BLaER1 treated with 17β-estradiol and CSF1 and Interleukin-3, amounts not matched to agents 10 nM and 100 nM (cell line): ENCODE data around the gene DIP2C.
A peak's percentile ranks its signal among the peaks of the same experiment; 100 is the strongest.
"Not testable (repeated sequence)": the region's sequence is repeated elsewhere in the genome, so short reads cannot be mapped to it uniquely, and the experiment has no call there.

Experiments
- H3K27ac ChIP-seq, 11 experiments: shearing (Covaris generic); formaldehyde crosslinking; 2 replicates each; pipeline ENCODE4 v1.8.1; 2022
- H3K27me3 ChIP-seq, 11 experiments: shearing (Covaris generic); formaldehyde crosslinking; 2 replicates each; pipeline ENCODE4 v1.8.1; 2022
- H3K36me3 ChIP-seq, 11 experiments: shearing (Covaris generic); formaldehyde crosslinking; 2 replicates each; pipeline ENCODE4 v1.8.1; 2022
- H3K4me1 ChIP-seq, 10 experiments: shearing (Covaris generic); formaldehyde crosslinking; 2 replicates each; pipeline ENCODE4 v1.8.1; 2022
- H3K4me2 ChIP-seq, 11 experiments: shearing (Covaris generic); formaldehyde crosslinking; 2 replicates each; pipeline ENCODE4 v1.8.1; 2022
- H3K4me3 ChIP-seq, 10 experiments: shearing (Covaris generic); formaldehyde crosslinking; 2 replicates each; pipeline ENCODE4 v1.8.1; 2022
- H3K9ac ChIP-seq, 11 experiments: shearing (Covaris generic); formaldehyde crosslinking; 2 replicates each; pipeline ENCODE4 v1.8.1; 2022
- H3K9me3 ChIP-seq, 11 experiments: shearing (Covaris generic); formaldehyde crosslinking; replicated peaks in 1 of 11; 2 replicates each; pipeline ENCODE4 v1.8.1; 2022
- H4K20me1 ChIP-seq, 11 experiments: shearing (Covaris generic); formaldehyde crosslinking; 2 replicates each; pipeline ENCODE4 v1.8.1; 2022
- Cebpa-rat ChIP-seq, 11 experiments: shearing (Covaris generic); IDR thresholded peaks; 2 replicates each; pipeline ENCODE4 v1.8.1; 2022

The DIP2C gene

DNA sequence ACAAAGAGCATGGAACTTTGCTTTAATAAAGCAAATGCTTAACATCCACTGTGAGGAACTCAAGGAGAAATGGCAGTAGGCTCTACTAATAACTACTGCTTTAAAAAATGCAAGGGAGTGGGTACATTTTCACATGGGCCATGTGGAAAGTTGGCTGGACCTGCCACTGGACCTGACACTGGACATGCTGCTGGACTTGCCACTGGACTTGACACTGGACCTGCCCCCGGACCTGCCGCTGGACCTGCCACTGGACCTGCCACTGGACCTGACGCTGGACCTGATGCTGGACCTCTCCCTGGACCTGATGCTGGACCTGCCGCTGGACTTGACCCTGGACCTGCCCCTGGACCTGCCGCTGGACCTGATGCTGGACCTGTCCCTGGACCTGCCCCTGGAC is 32.6 kb downstream of the DIP2C start:
- peaks cover 12 to 94% (median 51%) of the 10 kb centered on the region in 11 experiments; a peak in 19 of 22 replicates for H4K20me1 ChIP-seq
- no peaks in the 10 kb centered on the region for H3K9me3 ChIP-seq
- peaks cover 0 to 31% (median 0%) of the 10 kb centered on the region in 11 experiments; a peak in 8 of 22 replicates for H3K27me3 ChIP-seq
- H3K4me1 ChIP-seq: peaks cover 13 to 44% (median 32%) of the 10 kb centered on the region in 10 experiments
- no peak for TF ChIP-seq Cebpa-rat (IDR thresholded peaks at IDR 0.05)
- no peaks in the 10 kb centered on the region for H3K36me3 ChIP-seq
- no peak overlapping the region for H3K4me3 ChIP-seq
- no peak overlapping the region for H3K9ac ChIP-seq
- no peak overlapping the region for H3K4me2 ChIP-seq
- H3K27ac ChIP-seq: no peak overlapping the region

DNA sequence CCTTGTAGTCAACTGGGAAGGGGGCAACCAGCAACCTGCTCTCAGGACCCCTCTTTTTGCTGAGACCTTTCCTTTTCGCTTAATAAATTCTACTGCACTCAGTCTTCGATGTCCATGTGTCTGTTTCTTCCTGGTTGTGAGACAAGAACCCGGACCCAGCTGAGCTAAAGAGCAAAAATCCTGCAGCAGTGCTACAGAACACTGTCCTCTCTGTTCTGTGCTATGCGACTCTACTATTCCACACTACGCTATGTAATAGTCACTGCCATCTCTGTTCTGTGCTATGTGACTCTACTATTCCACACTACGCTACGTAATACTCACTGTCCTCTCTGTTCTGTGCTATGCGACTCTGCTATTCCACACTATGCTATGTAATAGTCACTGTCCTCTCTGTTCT is 34.3 kb downstream of the DIP2C start:
- Histone ChIP-seq H3K9me3 (no peaks in the 10 kb centered on the region), H3K27me3 (peaks cover 0 to 14% (median 0%) of the 10 kb centered on the region in 11 experiments; a peak in 4 of 22 replicates), H3K4me1 (peaks cover 12 to 44% (median 26%) of the 10 kb centered on the region in 10 experiments), H3K27ac (no peak overlapping the region), H3K9ac (no peak overlapping the region), H3K4me2 (0 out of 22 replicates have a peak overlapping the region, but pooled peaks of 2 of the 11 experiments have one; percentile 3 to 21), H3K36me3 (no peaks in the 10 kb centered on the region), H3K4me3 (no peak overlapping the region), H4K20me1 (peaks cover 0 to 94% (median 34%) of the 10 kb centered on the region in 11 experiments; a peak in 16 of 22 replicates)
- no peak for TF ChIP-seq Cebpa-rat (IDR thresholded peaks at IDR 0.05)

DNA sequence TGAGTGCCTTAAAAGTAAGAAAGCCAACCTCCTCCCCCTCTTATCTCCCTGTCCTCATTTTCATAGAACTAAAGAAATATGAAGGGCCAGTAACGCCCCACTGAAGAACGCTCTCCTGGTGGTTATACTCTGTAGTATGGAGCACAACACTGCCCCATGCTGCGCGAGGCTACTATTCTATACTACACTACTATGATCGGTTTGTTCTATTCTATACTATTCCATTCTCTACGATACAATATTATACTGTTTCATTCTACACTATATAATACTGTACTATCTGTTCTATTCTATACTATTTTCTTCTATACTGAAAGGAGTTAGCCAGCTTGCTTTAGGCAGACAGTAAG is 34.8 kb downstream of the DIP2C start:
- H3K4me2 ChIP-seq: 0 out of 22 replicates have a peak overlapping the region, but pooled peaks of 1 of the 11 experiments have one; percentile 3
- no peak overlapping the region for H3K9ac ChIP-seq
- peaks cover 0 to 94% (median 31%) of the 10 kb centered on the region in 11 experiments; a peak in 16 of 22 replicates for H4K20me1 ChIP-seq
- H3K4me1 ChIP-seq: peaks cover 8 to 41% (median 23%) of the 10 kb centered on the region in 10 experiments
- H3K4me3 ChIP-seq: no peak overlapping the region
- no peaks in the 10 kb centered on the region for H3K9me3 ChIP-seq
- H3K36me3 ChIP-seq: no peaks in the 10 kb centered on the region
- no peak for TF ChIP-seq Cebpa-rat (IDR thresholded peaks at IDR 0.05)
- H3K27ac ChIP-seq: no peak overlapping the region
- H3K27me3 ChIP-seq: peaks cover 0 to 10% (median 0%) of the 10 kb centered on the region in 11 experiments; a peak in 1 of 22 replicates

DNA sequence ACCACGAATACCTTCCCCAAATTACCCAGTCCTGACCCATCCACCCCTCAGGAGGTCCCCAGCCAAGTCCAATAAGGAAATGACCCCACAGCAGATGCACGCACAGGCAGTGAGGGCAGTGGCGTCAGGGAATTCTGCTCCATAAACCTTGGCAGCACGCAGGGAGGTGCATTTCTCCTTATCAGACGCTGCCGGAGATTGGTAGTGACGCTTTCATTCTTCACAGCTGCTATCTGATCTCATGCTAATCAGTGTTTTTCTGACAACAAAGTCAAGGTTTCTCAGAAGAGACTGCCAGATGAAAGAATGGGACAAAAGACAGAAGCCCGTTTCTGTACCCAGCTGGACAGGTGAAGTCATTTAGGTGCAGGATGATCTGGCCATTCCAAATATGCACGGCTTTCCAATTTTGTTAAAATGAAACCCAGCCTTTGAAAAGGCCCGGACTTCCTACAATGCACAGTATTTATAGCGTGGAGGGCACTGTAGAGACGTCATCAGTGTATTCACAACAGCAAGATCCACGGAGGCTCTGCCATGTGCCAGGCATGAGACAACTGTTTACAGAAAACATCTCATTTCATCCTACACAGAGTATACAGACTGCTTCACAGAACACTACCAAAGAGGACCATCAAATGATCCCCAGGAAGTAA is 35.3 kb downstream of the DIP2C start:
- Histone ChIP-seq H3K27ac (no peak overlapping the region), H3K4me3 (no peak overlapping the region), H3K9me3 (no peaks in the 10 kb centered on the region; a peak in 1 of 22 replicates), H3K4me1 (peaks cover 3 to 36% (median 18%) of the 10 kb centered on the region in 10 experiments; a peak in 19 of 20 replicates), H3K9ac (no peak overlapping the region), H3K36me3 (no peaks in the 10 kb centered on the region), H3K27me3 (peaks cover 0 to 7% (median 0%) of the 10 kb centered on the region in 11 experiments; a peak in 1 of 22 replicates), H3K4me2 (no peak overlapping the region), H4K20me1 (peaks cover 0 to 89% (median 26%) of the 10 kb centered on the region in 11 experiments; a peak in 15 of 22 replicates)
- TF ChIP-seq Cebpa-rat (IDR thresholded peaks at IDR 0.05): no peak

DNA sequence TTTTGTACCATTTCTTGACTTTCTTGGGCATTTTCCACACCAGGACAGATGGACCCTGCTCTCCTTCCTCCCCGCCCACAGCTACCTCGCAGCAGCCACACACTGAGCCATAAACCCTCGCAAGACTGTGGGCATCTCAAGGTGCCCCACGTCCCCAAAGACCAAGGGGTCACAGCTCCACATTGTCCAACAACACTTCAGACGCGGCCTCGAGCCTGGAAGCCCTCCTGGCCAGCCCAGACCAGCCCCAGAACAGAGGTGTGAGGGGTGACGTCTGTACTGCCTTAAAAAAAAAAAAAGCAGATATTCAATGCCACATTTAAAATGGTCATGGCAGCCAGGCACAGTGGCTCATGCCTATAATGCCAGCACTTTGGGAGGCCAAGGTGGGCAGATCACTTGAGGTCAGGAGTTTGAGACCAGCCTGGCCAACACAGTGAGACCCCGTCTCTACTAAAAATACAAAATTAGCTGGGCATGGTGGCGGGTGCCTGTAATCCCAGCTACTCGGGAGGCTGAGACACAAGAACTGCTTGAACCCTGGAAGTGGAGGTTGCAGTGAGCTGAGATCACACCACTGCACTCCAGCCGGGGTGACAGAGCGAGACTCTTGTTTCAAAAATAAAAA is 36.5 kb downstream of the DIP2C start:
- Histone ChIP-seq H3K4me1 (peaks cover 0 to 30% (median 13%) of the 10 kb centered on the region in 10 experiments; a peak in 13 of 20 replicates), H4K20me1 (peaks cover 0 to 82% (median 14%) of the 10 kb centered on the region in 11 experiments; a peak in 13 of 22 replicates)
- H3K9me3 ChIP-seq, H3K4me2 ChIP-seq, H3K27ac ChIP-seq, H3K36me3 ChIP-seq, H3K4me3 ChIP-seq, H3K27me3 ChIP-seq, H3K9ac ChIP-seq: not testable (repeated sequence)

DNA sequence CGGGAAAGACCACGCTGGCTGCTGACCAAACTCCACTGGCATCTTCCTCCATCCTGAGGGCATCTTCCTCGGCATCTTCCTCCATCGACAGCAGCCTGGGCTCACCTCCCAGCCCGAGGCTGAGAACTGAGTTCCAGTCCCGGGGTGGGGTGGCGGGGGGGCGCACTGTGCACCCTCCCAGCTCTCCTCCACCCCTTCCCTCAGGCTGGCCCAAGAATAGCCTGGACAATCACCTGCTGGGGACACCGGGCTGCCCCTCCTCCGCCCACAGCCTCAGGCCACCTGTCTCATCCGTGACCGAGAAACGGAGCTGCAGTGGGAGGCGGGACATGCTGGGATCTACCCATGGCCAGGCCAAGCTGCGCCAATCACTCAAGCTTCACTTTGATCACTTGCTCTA is 37.2 kb downstream of the DIP2C start:
- Histone ChIP-seq H3K4me2 (no peak overlapping the region; a peak in 1 of 22 replicates), H3K27me3 (peaks cover 0 to 7% (median 0%) of the 10 kb centered on the region in 11 experiments; a peak in 1 of 22 replicates), H3K9me3 (no peaks in the 10 kb centered on the region; a peak in 1 of 22 replicates), H3K27ac (no peak overlapping the region), H3K9ac (no peak overlapping the region), H3K36me3 (no peaks in the 10 kb centered on the region), H3K4me1 (peaks cover 0 to 30% (median 13%) of the 10 kb centered on the region in 10 experiments; a peak in 13 of 20 replicates), H4K20me1 (peaks cover 0 to 84% (median 14%) of the 10 kb centered on the region in 11 experiments; a peak in 12 of 22 replicates), H3K4me3 (no peak overlapping the region)
- TF ChIP-seq Cebpa-rat (IDR thresholded peaks at IDR 0.05): no peak

DNA sequence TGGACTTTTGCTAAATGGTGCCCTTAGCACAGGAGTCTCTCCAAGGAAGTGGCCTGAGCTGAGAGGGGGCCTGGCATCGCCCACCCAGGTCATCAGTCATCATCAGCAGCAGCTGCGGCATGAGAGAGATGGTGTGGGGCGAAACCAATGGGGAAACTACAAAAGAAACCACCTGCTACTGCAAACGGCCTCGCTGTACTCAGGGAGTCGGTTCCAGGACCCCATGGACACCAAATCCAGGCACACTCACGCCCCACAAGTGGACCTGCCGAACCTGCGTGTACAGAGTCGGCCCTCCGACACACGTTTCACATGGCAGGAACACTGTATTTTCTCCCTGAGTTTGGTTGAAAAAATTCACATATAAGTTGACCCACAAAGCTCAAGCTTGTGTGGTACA is 37.8 kb downstream of the DIP2C start:
- no peak overlapping the region for H3K4me3 ChIP-seq
- no peak overlapping the region for H3K9ac ChIP-seq
- H3K9me3 ChIP-seq: no peaks in the 10 kb centered on the region; a peak in 1 of 22 replicates
- TF ChIP-seq Cebpa-rat (IDR thresholded peaks at IDR 0.05): no peak
- H3K4me2 ChIP-seq: peak overlapping the region in 2 of 11 experiments; percentile 28 to 32; a peak in 1 of 22 replicates
- peaks cover 0 to 30% (median 13%) of the 10 kb centered on the region in 10 experiments; a peak in 13 of 20 replicates for H3K4me1 ChIP-seq
- H3K27me3 ChIP-seq: peaks cover 0 to 7% (median 0%) of the 10 kb centered on the region in 11 experiments; a peak in 1 of 22 replicates
- no peaks in the 10 kb centered on the region for H3K36me3 ChIP-seq
- peaks cover 0 to 85% (median 14%) of the 10 kb centered on the region in 11 experiments; a peak in 12 of 22 replicates for H4K20me1 ChIP-seq
- no peak overlapping the region for H3K27ac ChIP-seq

DNA sequence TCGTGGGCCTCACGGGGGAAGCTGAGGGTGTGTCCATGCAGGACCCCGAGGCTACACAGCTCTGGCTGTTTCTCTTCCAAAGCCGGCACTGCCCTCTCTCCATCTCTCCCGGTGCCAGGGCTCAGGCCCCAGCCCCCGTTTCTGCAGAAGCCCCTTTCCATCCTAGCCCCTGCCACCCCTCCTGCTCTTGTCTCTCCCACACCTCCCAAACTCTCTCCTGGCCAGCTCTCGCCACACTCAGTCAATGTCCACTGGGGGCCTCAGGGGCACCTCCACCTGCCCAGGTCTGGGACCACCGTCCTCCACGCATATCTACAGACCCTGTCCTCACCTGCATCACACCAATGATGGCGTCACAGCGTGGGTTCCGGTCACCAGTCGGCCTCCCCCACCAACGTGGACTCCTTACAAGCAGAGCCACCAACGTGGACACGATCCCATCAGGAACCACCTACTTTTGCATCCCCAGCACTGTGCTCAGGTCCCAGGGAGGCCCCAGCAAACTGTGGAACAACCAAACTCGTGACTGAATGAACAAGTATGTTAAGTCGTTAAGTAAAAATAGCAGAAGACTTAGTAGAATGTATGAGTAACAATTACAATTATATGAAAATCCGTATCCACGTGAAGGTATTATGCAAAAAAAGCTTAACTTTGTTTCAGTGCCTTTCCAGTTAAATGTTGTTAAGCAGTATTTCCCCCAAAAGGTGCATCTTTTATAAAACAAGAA is 38.4 kb downstream of the DIP2C start:
- TF ChIP-seq Cebpa-rat (IDR thresholded peaks at IDR 0.05): no peak
- peaks cover 0 to 30% (median 13%) of the 10 kb centered on the region in 10 experiments; a peak in 13 of 20 replicates for H3K4me1 ChIP-seq
- peak overlapping the region in 7 of 11 experiments; percentile 18 to 56 (median 32); a peak in 12 of 22 replicates for H3K4me2 ChIP-seq
- no peak overlapping the region for H3K4me3 ChIP-seq
- peaks cover 0 to 84% (median 14%) of the 10 kb centered on the region in 11 experiments; a peak in 12 of 22 replicates for H4K20me1 ChIP-seq
- H3K9ac ChIP-seq: no peak overlapping the region
- no peaks in the 10 kb centered on the region for H3K36me3 ChIP-seq
- H3K9me3 ChIP-seq: peaks cover 0 to 2% (median 0%) of the 10 kb centered on the region in 11 experiments; a peak in 2 of 22 replicates
- no peak overlapping the region for H3K27ac ChIP-seq
- peaks cover 0 to 7% (median 0%) of the 10 kb centered on the region in 11 experiments; a peak in 1 of 22 replicates for H3K27me3 ChIP-seq
